Measurements from ENCODE around the gene FOXJ2. TPM values are rescaled to one million over a fixed set of nuclear protein-coding genes. Genes with fewer than 3 reads are reported as not detected.

FOXJ2 gene
- total RNA-seq, 1 donor from 2014 or later = 6.8 TPM

DNA sequence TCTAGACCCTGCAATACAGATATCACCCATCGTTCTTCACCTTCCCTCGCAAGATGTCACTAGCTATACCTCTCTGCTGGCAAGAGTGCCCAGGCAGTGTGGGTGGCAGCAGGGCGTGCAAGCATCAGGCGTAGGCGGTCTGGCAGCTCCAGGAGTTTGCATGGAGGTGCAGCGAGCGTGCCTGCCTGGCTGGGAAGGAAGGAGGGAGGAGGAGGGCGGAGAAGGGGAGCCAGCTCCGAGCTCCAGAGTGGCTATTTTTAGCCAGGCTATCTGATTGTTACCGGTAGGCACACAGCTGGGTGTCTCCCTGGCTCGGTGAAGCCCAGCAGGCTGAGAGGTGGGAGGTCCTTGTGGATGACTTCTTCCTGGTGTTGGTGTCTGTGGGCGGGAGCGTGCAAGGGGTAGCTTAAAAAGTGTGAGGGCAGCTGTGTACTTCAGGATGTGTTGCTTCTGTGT, 6.2 kb downstream of the FOXJ2 start:
- Mint-ChIP-seq H3K27ac (no peak overlapping the region), H3K4me1 (peaks cover 37% of the 10 kb centered on the region), H3K9me3 (no peaks in the 10 kb centered on the region), H3K36me3 (peaks cover 16% of the 10 kb centered on the region), H3K4me3 (peak overlapping the region; percentile 60), H3K27me3 (ENCODE audit: insufficient read depth, low read depth) (no peaks in the 10 kb centered on the region)
- Histone ChIP-seq H3K79me2 (ENCODE audit: low read depth) (peaks cover 5% of the 10 kb centered on the region), H3K27ac (no peak overlapping the region), H4K20me1 (ENCODE audit: low read depth) (peaks cover 31% of the 10 kb centered on the region), H3F3A (ENCODE audit: low read depth) (peaks cover 16% of the 10 kb centered on the region), H3K4me3 (peak overlapping the region; percentile 34), H3K9ac (no peak overlapping the region), H2AFZ (replicated peaks) (no peak overlapping the region), H3K4me1 (peaks cover 31% of the 10 kb centered on the region), H3K27me3 (no peaks in the 10 kb centered on the region), H3K36me3 (no peaks in the 10 kb centered on the region), H3K9me3 (ENCODE audit: low read depth) (no peaks in the 10 kb centered on the region), H3K4me2 (peak overlapping the region; percentile 70)
- TF ChIP-seq, protein P1, sequence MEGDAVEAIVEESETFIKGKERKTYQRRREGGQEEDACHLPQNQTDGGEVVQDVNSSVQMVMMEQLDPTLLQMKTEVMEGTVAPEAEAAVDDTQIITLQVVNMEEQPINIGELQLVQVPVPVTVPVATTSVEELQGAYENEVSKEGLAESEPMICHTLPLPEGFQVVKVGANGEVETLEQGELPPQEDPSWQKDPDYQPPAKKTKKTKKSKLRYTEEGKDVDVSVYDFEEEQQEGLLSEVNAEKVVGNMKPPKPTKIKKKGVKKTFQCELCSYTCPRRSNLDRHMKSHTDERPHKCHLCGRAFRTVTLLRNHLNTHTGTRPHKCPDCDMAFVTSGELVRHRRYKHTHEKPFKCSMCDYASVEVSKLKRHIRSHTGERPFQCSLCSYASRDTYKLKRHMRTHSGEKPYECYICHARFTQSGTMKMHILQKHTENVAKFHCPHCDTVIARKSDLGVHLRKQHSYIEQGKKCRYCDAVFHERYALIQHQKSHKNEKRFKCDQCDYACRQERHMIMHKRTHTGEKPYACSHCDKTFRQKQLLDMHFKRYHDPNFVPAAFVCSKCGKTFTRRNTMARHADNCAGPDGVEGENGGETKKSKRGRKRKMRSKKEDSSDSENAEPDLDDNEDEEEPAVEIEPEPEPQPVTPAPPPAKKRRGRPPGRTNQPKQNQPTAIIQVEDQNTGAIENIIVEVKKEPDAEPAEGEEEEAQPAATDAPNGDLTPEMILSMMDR (IDR thresholded peaks at IDR 0.05) = no peak
- TF ChIP-seq EZH2phosphoT487 (IDR thresholded peaks at IDR 0.05) (no peak), EZH2 (IDR thresholded peaks at IDR 0.05) (no peak)
- DNase-seq (ENCODE audit: low spot score) = peak; percentile 73

DNA sequence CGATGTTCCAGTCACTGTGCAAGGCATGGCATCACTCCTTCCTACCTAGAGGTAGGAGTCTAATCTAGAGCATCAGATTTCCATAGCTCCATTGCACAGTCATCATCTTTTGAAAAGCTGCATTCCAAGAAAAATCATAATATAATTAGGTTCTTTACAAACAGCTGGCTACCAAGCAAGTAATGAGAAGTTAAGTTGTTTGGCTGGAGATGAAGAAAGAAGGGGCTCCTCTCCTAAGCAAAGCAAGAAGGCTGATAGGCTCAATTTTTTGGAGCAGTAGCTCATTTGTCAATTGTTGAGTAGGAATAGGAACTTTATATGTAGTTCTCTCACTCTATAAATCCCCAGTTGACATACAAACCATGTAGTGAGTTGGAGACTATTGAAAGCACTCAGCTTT, 8.3 kb downstream of the FOXJ2 start:
- peaks cover 22% of the 10 kb centered on the region for H3K36me3 Mint-ChIP-seq
- Histone ChIP-seq H3K27ac (no peak overlapping the region), H4K20me1 (ENCODE audit: low read depth) (peaks cover 24% of the 10 kb centered on the region), H3K79me2 (ENCODE audit: low read depth) (peaks cover 5% of the 10 kb centered on the region), H3K36me3 (no peaks in the 10 kb centered on the region), H2AFZ (replicated peaks) (no peak overlapping the region), H3K4me1 (peaks cover 23% of the 10 kb centered on the region), H3K27me3 (no peaks in the 10 kb centered on the region), H3K9ac (no peak overlapping the region), H3K4me3 (no peak overlapping the region), H3F3A (ENCODE audit: low read depth) (peaks cover 10% of the 10 kb centered on the region), H3K9me3 (ENCODE audit: low read depth) (no peaks in the 10 kb centered on the region), H3K4me2 (no peak overlapping the region)
- H3K4me1 Mint-ChIP-seq = peaks cover 23% of the 10 kb centered on the region
- H3K9me3 Mint-ChIP-seq = no peaks in the 10 kb centered on the region
- H3K27ac Mint-ChIP-seq = no peak overlapping the region
- TF ChIP-seq EZH2phosphoT487 (IDR thresholded peaks at IDR 0.05) = no peak
- TF ChIP-seq, protein P1 (IDR thresholded peaks at IDR 0.05) = no peak
- no peak for TF ChIP-seq EZH2 (IDR thresholded peaks at IDR 0.05)
- H3K4me3 Mint-ChIP-seq = no peak overlapping the region
- H3K27me3 Mint-ChIP-seq (ENCODE audit: insufficient read depth, low read depth) = no peaks in the 10 kb centered on the region
- no peak for DNase-seq (ENCODE audit: low spot score)

DNA sequence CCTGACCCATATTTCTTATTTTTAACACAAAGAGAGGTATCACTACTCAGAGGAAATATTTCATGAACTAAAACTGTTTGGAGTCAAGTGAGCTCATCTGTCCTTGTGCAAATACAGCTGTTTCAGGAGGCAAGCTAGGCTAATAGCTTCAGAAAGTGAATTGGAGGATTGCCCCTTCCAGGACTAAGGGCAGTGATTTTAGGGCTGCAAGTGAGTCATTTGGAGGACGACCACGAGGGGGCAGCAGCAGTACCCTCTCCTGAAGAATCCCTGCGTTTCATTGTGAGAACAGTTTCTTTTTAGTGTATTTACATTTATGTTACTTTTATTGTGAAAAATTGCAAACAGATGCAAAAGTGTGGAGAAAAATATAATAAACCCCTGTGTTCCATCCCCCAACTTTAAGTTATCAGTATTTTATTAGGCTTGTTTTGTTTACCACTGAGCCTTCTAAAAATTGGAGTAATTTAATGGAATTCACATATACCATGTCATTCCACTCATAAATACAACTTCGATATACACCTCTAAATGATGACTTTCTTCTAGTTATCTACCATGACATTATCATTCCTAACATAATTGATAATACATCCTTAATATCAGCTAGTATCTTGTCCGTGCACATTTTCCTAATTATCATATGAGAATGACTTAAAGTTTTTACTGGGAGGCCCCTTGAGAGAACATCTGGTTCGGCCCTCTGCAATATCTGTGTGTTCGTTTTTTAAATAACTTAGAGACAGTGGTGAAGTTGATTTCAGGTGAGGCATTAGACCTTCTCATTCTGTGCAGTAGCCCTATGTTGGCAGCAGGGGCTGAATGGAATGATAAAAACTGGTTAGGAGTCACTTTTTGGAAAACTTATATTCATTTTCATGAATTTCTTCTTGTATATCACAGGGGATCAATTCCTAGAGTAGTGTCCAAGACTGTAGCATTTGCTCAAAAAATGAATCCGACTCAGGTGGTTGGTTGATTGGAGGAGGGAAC, 13.7 kb downstream of the FOXJ2 start:
- H4K20me1 ChIP-seq (ENCODE audit: low read depth) = no peaks in the 10 kb centered on the region
- H2AFZ ChIP-seq (replicated peaks) = no peak overlapping the region
- H3K27me3 ChIP-seq = no peaks in the 10 kb centered on the region
- Mint-ChIP-seq H3K4me3 (no peak overlapping the region), H3K36me3 (peaks cover 39% of the 10 kb centered on the region), H3K9me3 (no peaks in the 10 kb centered on the region), H3K27me3 (ENCODE audit: insufficient read depth, low read depth) (peaks cover 2% of the 10 kb centered on the region), H3K27ac (no peak overlapping the region), H3K4me1 (no peaks in the 10 kb centered on the region)
- no peaks in the 10 kb centered on the region for H3F3A ChIP-seq (ENCODE audit: low read depth)
- no peak overlapping the region for H3K4me2 ChIP-seq
- H3K27ac ChIP-seq = no peak overlapping the region
- H3K9ac ChIP-seq = no peak overlapping the region
- no peak overlapping the region for H3K4me3 ChIP-seq
- H3K4me1 ChIP-seq = no peaks in the 10 kb centered on the region
- TF ChIP-seq, protein P1 (IDR thresholded peaks at IDR 0.05) = peak; percentile 92
- TF ChIP-seq EZH2phosphoT487 (IDR thresholded peaks at IDR 0.05) = no peak
- H3K79me2 ChIP-seq (ENCODE audit: low read depth) = no peaks in the 10 kb centered on the region
- no peaks in the 10 kb centered on the region for H3K36me3 ChIP-seq
- peak; percentile 80 for DNase-seq (ENCODE audit: low spot score)
- no peaks in the 10 kb centered on the region for H3K9me3 ChIP-seq (ENCODE audit: low read depth)

Data from neural progenitor cell (in vitro differentiated cells).